ENCODE results near the gene WDFY4. TPM values are rescaled to one million over a fixed set of nuclear protein-coding genes. Genes with fewer than 3 reads are reported as not detected.

WDFY4 gene
- total RNA-seq, 1 experiment from 2014 or later = 0.16 TPM

DNA sequence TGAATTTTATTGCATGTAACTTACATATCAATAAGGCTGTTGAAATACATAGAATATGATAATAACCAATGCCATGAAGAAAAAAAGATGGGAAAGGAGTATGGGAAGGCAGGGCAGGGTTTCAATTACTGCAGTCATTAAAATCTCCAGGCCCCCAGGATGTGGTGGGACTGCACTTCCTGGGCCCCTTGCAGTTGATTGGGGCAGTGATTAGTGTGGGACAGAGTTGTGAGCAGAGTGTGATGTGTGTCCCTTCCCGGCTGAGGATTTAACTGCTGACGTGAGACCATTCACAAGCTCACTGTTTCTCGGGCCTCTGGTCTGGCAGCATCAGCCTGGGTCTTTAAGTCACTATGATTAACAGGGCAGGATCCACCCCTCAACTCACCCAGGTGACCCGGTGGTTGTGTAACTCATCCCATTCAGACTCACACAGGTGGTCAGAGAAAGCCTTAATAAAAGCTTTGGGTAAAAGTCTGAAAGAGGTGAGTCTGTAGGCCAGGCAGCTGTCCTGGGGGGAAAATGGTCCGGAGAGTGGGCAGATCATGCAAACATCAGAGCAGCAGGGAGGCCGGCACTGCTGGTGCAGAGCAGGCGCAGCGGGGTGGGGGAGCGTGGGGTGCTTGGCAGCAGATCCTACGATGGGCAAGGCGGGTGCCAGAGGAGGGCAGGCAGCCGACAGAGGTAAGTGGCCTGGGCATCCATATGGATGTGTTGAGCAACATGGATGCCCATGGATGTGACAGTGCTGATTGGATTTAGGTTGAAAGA is 36.3 kb upstream of the WDFY4 start:
- H3K27me3 ChIP-seq (replicated peaks) = 0 out of 2 replicates have a peak, but pooled peaks cover 4% of the 10 kb centered on the region
- DNase-seq (ENCODE audit: low read depth in 1 of 2, low spot score in 2 of 2) = no peak
- H3K9me3 ChIP-seq (replicated peaks) = no peaks in the 10 kb centered on the region
- H3K36me3 ChIP-seq = no peaks in the 10 kb centered on the region
- H3K27ac ChIP-seq = no peak overlapping the region
- H3K4me1 ChIP-seq (replicated peaks) = no peaks in the 10 kb centered on the region
- H3K4me3 ChIP-seq = no peak overlapping the region

DNA sequence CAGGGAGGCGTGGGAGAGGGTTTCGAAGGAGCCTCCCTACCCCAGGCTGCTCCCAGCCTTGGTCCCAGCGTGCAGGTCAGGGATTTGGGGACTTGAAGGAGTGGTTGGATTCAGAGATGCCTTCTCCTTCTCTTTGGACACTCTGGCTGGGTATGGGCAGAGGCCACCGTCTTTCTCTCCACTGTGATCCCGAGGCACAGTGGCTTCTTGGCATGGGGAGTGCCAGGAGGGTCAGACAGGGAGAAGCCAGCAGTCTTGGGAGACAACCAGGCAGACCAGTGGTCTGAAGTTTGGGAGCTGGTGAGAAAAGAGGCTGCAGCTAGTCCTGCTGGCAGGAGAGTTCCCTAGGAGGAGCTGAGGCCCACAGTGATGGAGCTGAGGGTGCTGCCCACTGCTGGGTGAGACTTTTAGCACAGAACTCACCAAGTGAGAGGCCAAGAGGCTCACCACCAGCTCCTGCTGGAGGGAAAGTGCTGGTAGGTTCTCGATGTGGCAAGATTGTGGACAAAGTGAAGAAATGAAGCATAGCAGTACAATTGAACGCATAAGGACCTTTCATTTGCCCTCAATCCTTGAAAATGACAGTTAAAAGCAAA is 35.2 kb upstream of the WDFY4 start:
- no peak overlapping the region for H3K4me3 ChIP-seq
- H3K4me1 ChIP-seq (replicated peaks) = no peaks in the 10 kb centered on the region
- H3K9me3 ChIP-seq (replicated peaks) = no peaks in the 10 kb centered on the region
- H3K36me3 ChIP-seq = no peaks in the 10 kb centered on the region
- H3K27ac ChIP-seq = no peak overlapping the region
- DNase-seq (ENCODE audit: low read depth in 1 of 2, low spot score in 2 of 2) = no peak
- 0 out of 2 replicates have a peak, but pooled peaks cover 4% of the 10 kb centered on the region for H3K27me3 ChIP-seq (replicated peaks)

DNA sequence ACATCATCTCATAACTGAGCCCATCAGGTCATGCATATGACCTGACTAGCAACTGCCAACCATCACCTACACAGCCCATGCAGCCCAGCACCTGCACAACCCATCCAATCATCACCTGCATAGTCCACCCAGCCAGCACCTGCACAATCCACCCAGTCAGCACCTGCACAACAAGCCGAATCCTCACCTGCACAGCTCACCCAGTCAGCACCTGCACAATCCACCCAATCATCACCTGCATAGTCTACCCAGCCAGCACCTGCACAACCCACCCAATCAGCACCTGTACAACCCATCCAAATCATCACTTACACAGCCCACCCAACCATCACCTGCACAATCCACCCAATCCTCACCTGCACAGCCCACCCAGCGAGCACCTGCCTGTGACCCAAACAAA is 33.4 kb upstream of the WDFY4 start:
- DNase-seq (ENCODE audit: low read depth in 1 of 2, low spot score in 2 of 2) = no peak
- H3K9me3 ChIP-seq (replicated peaks) = peaks cover 3% of the 10 kb centered on the region; the same call in 1 of the 2 replicates
- H3K36me3 ChIP-seq = no peaks in the 10 kb centered on the region
- H3K27ac ChIP-seq = no peak overlapping the region
- H3K4me3 ChIP-seq = no peak overlapping the region
- peaks cover 4% of the 10 kb centered on the region; the same call in 1 of the 2 replicates for H3K27me3 ChIP-seq (replicated peaks)
- H3K4me1 ChIP-seq (replicated peaks) = peaks cover 12% of the 10 kb centered on the region

DNA sequence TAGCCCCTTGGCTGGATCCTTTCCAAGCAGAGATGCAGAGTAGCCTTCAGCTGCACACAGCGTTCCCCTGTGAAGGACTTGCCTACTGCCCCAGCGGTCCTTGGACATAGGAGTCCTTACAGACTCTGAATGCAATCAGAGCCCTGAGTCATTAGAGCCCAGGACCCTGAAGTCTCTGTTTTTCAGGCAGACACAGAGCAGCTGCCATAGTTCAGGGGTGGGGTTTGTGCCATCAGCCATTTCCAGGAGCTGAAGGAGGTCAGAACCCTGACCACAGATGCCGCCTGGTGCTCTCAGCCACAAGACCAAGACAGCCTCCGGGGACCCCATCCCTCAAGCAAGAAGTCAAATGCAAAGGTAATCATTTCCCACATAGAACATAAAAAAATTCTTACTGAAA is 32.8 kb upstream of the WDFY4 start:
- Histone ChIP-seq H3K4me1 (replicated peaks) (peaks cover 17% of the 10 kb centered on the region), H3K4me3 (no peak overlapping the region), H3K36me3 (no peaks in the 10 kb centered on the region), H3K9me3 (replicated peaks) (peaks cover 3% of the 10 kb centered on the region; the same call in 1 of the 2 replicates), H3K27ac (no peak overlapping the region), H3K27me3 (replicated peaks) (peaks cover 4% of the 10 kb centered on the region; the same call in 1 of the 2 replicates)
- no peak for DNase-seq (ENCODE audit: low read depth in 1 of 2, low spot score in 2 of 2)

DNA sequence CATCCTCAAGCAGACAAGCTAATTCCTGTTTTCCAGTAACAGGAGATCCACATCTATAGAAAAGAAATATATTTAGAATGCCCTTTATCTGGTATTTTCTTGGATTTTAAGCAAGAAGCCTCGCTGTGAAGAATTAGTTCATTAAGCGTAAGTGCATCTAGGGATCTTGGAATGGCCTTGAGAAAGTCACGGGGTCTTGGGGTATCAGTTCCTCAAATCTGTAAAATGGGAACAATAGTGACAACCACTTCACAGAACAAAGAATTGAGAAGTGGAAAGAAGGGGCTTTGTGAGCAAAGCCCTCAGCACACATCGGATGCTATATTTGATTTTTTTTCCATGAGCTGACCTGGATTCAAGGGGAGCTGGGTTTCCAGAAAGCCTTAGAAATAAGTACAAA is 32.3 kb upstream of the WDFY4 start:
- Histone ChIP-seq H3K27me3 (replicated peaks) (peaks cover 4% of the 10 kb centered on the region; the same call in 1 of the 2 replicates), H3K9me3 (replicated peaks) (peaks cover 3% of the 10 kb centered on the region; the same call in 1 of the 2 replicates), H3K4me3 (no peak overlapping the region), H3K36me3 (no peaks in the 10 kb centered on the region), H3K27ac (no peak overlapping the region), H3K4me1 (replicated peaks) (peaks cover 19% of the 10 kb centered on the region)
- no peak for DNase-seq (ENCODE audit: low read depth in 1 of 2, low spot score in 2 of 2)

DNA sequence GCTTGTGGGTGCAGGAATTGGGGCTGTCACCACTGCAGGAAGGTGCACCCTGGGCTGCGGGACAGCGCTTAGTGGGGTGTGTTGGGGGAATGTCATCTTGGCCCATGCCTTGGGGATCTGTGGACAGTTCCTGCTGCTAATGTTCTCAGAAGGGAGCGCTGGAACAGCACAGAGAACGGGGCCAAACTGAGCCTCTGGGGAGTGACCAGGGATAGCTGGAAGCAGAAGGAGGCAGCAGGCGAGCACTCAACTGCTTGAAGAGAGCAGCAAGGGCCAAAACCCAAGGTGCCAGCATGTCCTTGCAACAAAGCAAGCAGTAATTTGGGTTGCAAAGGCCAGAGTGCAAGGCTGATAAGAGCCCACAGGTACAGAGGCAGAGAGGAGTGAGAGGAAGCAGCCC is 31.3 kb upstream of the WDFY4 start:
- Histone ChIP-seq H3K27ac (no peak overlapping the region), H3K27me3 (replicated peaks) (peaks cover 4% of the 10 kb centered on the region; the same call in 1 of the 2 replicates)

DNA sequence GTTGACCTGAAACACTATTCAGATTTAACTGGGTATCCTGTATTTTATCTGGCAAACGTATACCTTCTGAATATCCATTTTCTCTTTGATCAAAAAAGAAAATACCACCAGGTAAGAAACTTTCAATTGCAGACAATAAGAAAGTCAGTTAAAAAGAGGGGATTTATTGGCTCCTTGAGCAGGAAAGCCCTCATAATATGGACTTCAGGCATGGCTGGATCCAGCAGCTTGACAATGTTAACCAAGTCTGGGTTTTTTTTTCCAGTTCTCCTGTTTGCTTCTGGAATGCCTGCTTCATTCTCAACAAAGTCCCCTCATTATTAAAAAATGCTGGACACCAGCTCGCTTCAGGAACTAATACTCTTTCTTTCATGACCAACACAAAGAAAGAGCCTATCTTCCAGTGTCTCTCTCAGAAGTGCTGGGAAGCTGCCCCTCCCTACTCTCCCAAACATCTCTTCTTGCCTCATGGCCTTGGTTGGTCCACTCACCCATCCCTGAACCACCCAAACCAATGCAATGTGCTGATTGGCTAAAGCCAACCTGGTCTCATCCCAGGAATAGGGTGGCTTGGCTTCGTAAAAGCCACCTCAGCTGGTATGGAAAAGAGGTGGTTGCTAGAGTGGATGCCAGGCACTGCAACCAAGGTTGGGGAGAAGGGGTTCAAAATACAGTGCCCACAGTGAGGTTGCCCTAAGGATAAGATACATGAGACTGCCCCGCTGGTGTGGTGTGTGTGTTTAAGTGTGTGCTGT is 30.6 kb upstream of the WDFY4 start:
- Histone ChIP-seq H3K4me1 (replicated peaks) (peaks cover 19% of the 10 kb centered on the region), H3K27ac (no peak overlapping the region), H3K27me3 (replicated peaks) (peaks cover 4% of the 10 kb centered on the region; the same call in 1 of the 2 replicates), H3K9me3 (replicated peaks) (peaks cover 3% of the 10 kb centered on the region; the same call in 1 of the 2 replicates), H3K36me3 (no peaks in the 10 kb centered on the region), H3K4me3 (no peak overlapping the region)
- DNase-seq (ENCODE audit: low read depth in 1 of 2, low spot score in 2 of 2) = no peak

More for the DNA sequence above, 31.3 kb upstream of the WDFY4 start:
- no peak for DNase-seq (ENCODE audit: low read depth in 1 of 2, low spot score in 2 of 2)
- Histone ChIP-seq H3K4me3 (no peak overlapping the region), H3K4me1 (replicated peaks) (peaks cover 19% of the 10 kb centered on the region), H3K9me3 (replicated peaks) (peaks cover 3% of the 10 kb centered on the region; the same call in 1 of the 2 replicates), H3K36me3 (no peaks in the 10 kb centered on the region)

DNA sequence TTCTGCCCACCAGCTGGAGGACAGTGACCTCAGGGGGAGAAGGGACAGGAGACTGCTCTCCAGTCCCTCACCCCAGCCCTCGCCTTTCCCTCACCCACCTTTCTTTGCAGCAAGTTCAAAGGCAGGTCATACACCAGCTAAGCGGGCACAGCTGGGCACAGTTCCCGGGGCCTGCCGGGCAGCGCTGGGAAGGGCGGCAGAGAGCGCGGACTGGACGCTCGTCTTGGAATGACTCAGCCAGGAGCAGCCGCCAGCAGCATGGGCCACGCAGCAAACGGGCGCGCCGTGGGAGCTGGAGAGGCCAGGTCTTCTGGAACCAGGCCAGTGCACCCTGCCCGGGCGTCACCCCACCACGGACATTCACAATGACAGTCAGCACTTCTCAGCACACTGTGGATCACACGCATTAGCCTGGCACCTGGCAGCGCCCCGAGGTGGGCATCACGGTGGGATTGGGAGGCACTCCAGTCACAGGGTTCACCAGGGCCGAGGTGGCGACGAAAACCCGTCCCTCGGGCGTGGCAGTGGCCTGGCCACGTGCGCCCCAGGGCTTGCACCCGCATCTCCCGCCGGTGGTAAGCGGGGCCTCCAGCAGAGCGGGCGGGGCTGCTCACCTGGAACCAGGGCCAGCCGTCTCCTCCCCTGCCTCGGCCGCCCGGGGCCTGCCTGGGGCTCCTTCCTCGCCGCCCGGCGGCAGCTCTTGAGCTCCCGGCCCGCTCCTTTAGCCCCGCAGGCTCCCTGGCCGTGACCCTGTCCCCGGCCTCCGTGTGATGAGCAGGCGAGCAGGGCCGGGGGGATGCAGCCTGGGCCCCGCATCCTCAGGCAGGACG is 29.0 kb upstream of the WDFY4 start:
- no peaks in the 10 kb centered on the region for H3K36me3 ChIP-seq
- peak; percentile 58 to 66 for DNase-seq (ENCODE audit: low read depth in 1 of 2, low spot score in 2 of 2)
- H3K27me3 ChIP-seq (replicated peaks) = no peaks in the 10 kb centered on the region; the same call in 1 of the 2 replicates
- H3K4me1 ChIP-seq (replicated peaks) = peaks cover 19% of the 10 kb centered on the region
- peak overlapping the region; percentile 50 for H3K4me3 ChIP-seq
- peaks cover 3% of the 10 kb centered on the region; the same call in 1 of the 2 replicates for H3K9me3 ChIP-seq (replicated peaks)
- H3K27ac ChIP-seq = peak overlapping the region; percentile 56

DNA sequence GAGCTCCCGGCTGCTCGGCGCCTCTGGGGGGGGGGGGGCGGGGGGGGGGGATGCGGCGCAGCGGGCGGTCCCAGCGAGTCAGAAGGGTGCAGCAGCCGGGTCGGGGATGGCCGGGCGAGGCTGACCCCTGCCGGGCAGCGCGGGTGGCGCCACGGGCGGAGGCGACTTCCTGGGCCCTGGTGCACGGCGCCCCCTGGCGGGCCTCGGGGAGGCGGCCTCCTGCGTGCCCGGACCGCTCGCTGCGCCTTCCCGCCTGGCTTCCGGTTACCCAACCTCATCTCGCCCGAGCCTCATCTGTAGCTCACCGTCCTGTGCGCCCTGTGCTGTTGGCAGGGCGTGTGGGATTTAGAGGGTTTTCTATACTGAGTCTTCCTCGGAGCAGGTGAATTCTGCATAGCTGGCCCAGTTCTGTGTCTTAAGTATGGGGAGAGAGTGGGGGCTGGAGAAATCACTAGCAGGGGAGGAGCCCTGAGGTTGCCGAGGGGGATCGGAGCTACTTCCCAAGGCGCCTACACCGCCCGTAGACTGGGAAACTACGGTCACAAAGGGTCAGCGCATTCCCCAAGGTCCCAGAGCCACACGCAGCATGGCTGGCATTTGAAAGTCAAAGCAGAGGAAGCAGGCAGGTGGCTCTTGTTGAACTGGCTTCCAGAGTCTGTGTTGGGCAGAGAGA is 28.3 kb upstream of the WDFY4 start:
- peak; percentile 83 to 88 for DNase-seq (ENCODE audit: low read depth in 1 of 2, low spot score in 2 of 2)
- no peaks in the 10 kb centered on the region; the same call in 1 of the 2 replicates for H3K27me3 ChIP-seq (replicated peaks)
- no peak overlapping the region for H3K27ac ChIP-seq
- H3K4me1 ChIP-seq (replicated peaks) = peaks cover 19% of the 10 kb centered on the region
- peaks cover 3% of the 10 kb centered on the region; the same call in 1 of the 2 replicates for H3K9me3 ChIP-seq (replicated peaks)
- no peaks in the 10 kb centered on the region for H3K36me3 ChIP-seq
- peak overlapping the region; percentile 50 for H3K4me3 ChIP-seq

DNA sequence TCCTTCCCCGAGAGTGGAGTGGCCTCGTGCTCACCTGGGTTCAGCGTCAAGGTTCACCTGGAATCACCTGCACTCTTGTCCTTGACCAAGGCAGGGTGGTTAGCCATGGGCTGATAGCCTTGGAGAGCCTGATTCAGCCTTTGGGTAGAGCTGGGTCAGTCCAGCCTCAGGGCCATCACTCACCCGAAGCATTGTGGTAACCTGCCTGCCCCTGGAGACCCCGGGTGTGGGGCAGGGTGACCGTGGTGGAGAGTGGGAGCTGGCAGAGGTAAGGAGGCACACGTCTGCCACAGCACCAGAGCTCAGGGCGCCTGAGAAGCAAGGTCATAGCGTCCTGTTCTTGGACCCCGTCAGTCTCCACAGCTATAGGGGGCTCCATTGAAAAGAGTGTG is 27.8 kb upstream of the WDFY4 start:
- Histone ChIP-seq H3K4me3 (no peak overlapping the region), H3K27ac (no peak overlapping the region), H3K9me3 (replicated peaks) (peaks cover 3% of the 10 kb centered on the region; the same call in 1 of the 2 replicates), H3K36me3 (no peaks in the 10 kb centered on the region), H3K27me3 (replicated peaks) (no peaks in the 10 kb centered on the region; the same call in 1 of the 2 replicates), H3K4me1 (replicated peaks) (peaks cover 19% of the 10 kb centered on the region)
- no peak for DNase-seq (ENCODE audit: low read depth in 1 of 2, low spot score in 2 of 2)

DNA sequence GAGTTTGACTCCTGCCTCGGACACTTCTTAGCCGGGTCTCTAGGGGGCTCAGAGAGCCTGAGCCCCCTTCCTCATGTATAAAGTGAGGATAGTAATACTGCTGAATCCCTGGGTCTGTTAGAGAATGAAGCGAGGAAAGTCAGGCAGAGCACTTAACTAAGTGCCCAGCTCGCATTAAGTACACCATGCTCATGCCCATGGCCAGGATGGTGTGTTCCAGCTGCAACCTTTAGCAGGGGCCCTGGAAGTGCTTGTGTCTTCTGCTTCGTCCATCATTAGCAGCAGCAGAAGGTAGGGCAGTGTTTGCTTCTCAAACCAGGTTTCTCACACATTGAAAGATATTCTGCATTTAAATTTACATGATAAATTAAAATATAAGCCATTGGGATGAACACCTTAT is 27.3 kb upstream of the WDFY4 start:
- Histone ChIP-seq H3K27ac (no peak overlapping the region), H3K36me3 (no peaks in the 10 kb centered on the region), H3K9me3 (replicated peaks) (peaks cover 3% of the 10 kb centered on the region; the same call in 1 of the 2 replicates), H3K4me1 (replicated peaks) (peaks cover 19% of the 10 kb centered on the region), H3K4me3 (no peak overlapping the region), H3K27me3 (replicated peaks) (no peaks in the 10 kb centered on the region; the same call in 1 of the 2 replicates)
- DNase-seq (ENCODE audit: low read depth in 1 of 2, low spot score in 2 of 2) = no peak

DNA sequence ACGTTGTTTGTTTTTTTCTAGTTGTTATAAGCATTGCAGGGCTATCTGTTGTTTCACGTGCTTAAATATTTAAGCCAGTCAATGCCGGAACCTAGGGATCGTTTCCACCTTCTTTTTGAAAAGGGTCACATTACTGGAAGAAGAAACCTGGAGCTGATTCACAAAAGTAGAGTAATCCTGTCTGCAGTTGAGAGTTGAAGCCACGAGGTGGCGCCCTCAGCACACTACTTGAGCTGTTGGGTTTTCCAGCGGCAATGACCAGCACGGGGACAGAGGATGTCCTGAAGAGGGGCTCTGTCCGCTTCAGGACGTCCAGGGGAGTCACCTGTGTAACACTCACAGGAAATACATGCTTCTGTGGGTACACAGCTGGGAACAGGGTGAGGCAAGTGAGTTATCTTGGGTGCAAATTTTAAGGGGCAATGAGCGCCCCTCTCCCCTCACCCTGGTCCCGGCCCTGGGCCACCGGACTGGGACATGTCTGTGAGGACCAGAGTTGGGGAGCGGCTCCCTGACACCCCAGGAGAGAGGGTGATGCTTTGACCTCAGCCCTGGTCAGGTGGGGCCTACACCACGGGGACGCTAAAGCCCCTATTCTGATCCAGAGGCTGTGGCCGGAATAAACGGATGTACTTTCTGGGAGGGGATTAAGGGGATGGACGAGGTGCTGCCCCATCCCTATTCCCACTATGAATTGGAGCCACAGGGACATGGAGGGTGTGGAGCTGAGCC is 26.3 kb upstream of the WDFY4 start:
- no peak overlapping the region for H3K4me3 ChIP-seq
- H3K9me3 ChIP-seq (replicated peaks) = peaks cover 3% of the 10 kb centered on the region; the same call in 1 of the 2 replicates
- no peak overlapping the region for H3K27ac ChIP-seq
- no peaks in the 10 kb centered on the region; the same call in 1 of the 2 replicates for H3K27me3 ChIP-seq (replicated peaks)
- no peaks in the 10 kb centered on the region for H3K36me3 ChIP-seq
- DNase-seq (ENCODE audit: low read depth in 1 of 2, low spot score in 2 of 2) = peak; percentile 47 to 66
- H3K4me1 ChIP-seq (replicated peaks) = peaks cover 19% of the 10 kb centered on the region

Measured in SJSA1 (cell line).